ENCODE results near the gene CTAGE15.
"Not testable (repeated sequence)": the region's sequence is repeated elsewhere in the genome, so short reads cannot be mapped to it uniquely, and the experiment has no call there.

CTAGE15 gene, protein sequence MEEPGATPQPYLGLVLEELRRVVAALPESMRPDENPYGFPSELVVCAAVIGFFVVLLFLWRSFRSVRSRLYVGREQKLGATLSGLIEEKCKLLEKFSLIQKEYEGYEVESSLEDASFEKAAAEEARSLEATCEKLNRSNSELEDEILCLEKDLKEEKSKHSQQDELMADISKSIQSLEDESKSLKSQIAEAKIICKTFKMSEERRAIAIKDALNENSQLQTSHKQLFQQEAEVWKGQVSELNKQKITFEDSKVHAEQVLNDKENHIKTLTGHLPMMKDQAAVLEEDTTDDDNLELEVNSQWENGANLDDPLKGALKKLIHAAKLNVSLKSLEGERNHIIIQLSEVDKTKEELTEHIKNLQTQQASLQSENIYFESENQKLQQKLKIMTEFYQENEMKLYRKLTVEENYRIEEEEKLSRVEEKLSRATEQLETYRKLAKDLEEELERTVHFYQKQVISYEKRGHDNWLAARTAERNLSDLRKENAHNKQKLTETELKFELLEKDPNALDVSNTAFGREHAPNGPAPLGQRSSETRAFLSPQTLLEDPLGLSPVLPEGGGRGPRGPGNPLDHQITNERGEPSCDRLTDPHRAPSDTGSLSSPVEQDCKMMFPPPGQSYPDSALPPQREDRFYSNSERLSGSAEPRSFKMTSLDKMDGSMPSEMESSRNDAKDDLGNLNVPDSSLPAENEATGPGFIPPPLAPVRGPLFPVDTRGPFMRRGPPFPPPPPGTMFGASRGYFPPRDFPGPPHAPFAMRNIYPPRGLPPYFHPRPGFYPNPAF

GRCh38 chr7:143571501-143571900 is at the start of gene CTAGE15:
Gene CTAGE15, plus strand, starts transcription at chr7:143571801. Its CDS starts 17 bp downstream, at chr7:143571818.
- DNase-seq (ENCODE audit: low read depth in 2 of 2), result not testable (repeated sequence)

DNA sequence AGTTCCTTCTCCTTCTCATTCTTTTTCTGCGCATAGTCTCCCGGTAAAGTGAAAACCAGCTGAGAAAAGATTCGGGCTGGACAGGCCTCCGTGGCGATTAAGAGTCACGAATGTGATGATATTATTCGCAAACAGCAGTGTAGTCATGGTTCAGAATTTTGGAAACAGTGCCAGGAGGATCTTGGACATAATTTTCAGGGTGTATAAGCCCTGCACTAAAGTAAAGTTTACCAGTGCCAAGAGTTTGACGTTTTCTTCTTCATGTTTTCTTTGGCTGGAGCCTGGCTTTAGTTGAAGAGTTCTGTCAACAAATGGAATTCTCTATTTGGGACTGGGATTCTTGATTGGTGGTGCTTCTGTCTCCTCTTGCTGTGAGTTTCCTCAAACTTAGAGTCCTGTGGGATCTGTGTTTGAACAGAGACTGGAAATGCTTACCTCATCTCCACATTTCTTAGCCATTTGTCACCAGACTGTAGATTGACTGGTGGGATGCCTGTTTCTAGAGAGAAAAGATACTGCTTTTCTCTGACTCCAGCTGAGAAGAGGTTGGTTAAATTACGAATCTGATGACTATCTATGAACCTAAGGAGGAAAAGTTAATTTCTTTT is 49.2 kb upstream of the CTAGE15 start:
- not testable (repeated sequence) for DNase-seq (ENCODE audit: low read depth in 2 of 2)

GRCh38 chr7:143531169-143531926 is 40.3 kb upstream of the CTAGE15 start:
- not testable (repeated sequence) for DNase-seq (ENCODE audit: low read depth in 2 of 2)

GRCh38 chr7:143531932-143532331 is 39.7 kb upstream of the CTAGE15 start:
- not testable (repeated sequence) for DNase-seq (ENCODE audit: low read depth in 2 of 2)

- DNase-seq (ENCODE audit: low read depth in 2 of 2), result not testable (repeated sequence)
Measured at GRCh38 chr7:143533213-143533839, 38.3 kb upstream of the CTAGE15 start.

GRCh38 chr7:143536443-143536842 is 35.2 kb upstream of the CTAGE15 start:
- not testable (repeated sequence) for DNase-seq (ENCODE audit: low read depth in 2 of 2)

GRCh38 chr7:143543288-143544038 is 28.1 kb upstream of the CTAGE15 start:
- not testable (repeated sequence) for DNase-seq (ENCODE audit: low read depth in 2 of 2)

DNA sequence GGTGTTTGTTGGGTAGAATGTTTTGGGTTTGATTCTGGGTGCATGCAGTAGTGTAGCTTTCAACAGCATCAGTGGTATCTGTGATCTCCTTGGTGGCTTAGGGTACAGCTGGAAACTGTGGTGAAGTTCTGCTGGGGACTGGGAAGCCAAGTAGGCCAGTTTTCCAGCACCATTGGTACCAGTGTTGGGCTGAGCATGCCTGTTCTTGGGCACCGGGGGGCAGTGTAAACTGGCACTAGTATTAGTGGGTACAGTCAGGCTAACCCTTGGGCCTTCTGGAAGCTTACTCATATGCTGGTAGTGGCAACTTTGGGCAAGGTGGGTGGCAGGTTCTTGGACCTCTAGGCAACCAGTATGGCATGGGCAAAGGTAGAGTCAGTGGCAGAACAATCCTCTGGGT is 15.6 kb upstream of the CTAGE15 start:
- not testable (repeated sequence) for DNase-seq (ENCODE audit: low read depth in 2 of 2)

DNA sequence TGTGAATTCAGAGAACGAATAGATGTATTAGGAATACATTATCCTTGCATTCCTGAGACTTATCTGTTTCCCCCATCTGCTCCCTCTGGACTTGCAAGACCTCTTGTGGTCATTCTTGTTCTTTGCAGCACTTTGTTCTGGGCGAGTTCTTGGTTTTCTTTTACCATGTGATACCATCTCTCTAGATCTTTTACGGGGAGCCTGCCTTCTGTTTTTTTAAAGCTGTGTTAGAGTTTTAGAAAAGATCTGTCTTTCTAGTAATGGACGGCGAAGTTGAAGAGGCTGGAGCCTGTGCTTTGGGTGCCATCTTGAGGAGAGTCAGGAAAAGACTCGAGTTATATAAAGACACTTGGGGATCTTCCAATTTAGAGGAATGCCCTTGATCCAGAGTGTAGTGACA is 8.3 kb upstream of the CTAGE15 start:
- not testable (repeated sequence) for DNase-seq (ENCODE audit: low read depth in 2 of 2)

DNA sequence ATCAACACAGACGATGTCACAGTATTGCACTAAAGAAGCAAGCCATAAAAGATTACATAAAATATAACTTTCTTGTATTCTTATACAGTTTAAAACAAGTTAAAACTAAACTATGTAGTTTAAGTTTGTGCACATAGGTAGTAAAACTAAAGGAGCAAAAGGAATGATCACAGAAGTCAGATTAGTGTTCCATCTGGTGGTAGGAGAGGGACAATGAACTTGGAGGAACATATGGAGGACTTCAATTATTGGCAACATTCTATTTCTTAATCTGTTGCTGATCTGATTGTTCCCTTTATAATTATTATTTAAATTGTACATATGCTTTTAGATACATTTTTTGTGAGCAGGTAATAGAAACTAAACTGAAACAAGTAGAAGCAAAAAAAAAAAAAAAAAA is 5.6 kb upstream of the CTAGE15 start:
- not testable (repeated sequence) for DNase-seq (ENCODE audit: low read depth in 2 of 2)

DNA sequence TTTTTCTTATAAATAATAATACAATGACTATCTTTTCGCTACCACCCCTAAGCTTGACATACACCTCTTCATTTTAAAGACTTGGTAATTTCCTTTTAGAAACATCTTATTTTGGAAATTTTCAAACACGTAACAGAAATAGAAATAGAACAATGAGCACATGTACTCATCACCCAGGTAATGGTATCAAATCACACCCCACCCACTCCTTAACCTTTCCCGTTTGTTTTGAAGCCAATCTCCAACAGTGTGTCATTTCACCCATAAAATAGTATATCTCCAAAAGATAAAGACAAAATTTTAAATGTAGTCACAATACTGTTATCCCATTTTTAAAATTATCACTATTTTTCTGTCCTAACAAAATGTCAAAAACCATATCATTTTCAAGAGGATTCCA is 16.6 kb downstream of the CTAGE15 start:
- DNase-seq (ENCODE audit: low read depth in 2 of 2), result not testable (repeated sequence)

DNA sequence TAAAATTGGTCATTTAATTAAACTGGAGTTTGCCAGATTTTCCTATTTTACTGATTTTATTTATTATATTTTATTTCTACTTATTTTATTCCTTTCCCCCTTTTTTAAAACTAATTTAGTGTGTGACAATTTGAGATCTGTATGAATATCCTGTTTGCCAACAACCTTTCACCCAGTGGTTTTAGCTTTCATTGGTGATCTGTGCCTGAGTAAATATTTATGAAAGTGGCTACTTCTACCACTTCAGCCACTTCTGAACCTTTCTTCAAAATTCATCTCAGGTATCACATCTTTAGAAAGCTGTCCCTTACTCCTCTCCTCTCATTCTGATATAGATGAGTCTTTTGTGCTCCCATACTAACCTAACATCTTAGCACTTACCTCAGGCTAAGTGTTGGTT is 18.3 kb downstream of the CTAGE15 start:
- DNase-seq (ENCODE audit: low read depth in 2 of 2), result not testable (repeated sequence)

DNA sequence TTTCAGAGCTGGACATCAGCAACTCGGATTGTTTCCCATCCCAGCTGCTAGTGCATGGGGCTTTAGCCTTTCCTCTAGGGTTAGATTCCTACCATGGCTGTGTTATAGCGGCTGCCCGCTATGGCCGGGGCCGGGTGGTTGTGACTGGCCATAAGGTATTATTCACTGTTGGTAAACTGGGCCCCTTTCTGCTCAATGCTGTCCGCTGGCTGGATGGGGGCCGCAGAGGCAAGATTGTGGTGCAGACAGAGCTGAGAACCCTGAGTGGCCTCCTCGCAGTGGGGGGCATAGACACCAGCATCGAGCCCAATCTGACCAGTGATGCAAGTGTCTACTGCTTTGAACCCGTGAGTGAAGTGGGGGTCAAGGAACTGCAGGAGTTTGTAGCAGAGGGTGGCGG is 26.5 kb downstream of the CTAGE15 start:
- not testable (repeated sequence) for DNase-seq (ENCODE audit: low read depth in 2 of 2)

GRCh38 chr7:143603549-143603948 is 31.9 kb downstream of the CTAGE15 start:
- not testable (repeated sequence) for DNase-seq (ENCODE audit: low read depth in 2 of 2)

DNA sequence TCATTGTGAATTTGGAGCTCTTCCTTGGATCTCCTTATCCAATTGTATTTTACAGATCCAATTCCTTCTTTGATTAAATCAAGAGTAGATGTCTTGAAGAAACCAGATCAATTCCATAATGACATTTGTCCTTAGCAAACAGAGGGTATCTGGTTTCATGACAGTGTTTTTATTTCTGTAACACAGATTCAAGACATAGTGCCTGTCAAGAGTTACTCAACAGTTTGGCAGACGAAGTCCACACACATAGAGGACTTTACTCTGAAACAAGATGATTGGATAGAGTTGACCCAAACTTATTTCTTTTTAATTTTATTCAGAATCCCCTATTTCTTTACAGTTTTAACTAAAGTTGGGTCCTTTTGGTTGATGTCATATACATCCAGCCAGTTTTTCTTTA is 34.5 kb downstream of the CTAGE15 start:
- DNase-seq (ENCODE audit: low read depth in 2 of 2), result not testable (repeated sequence)

GRCh38 chr7:143615545-143615944 is 43.9 kb downstream of the CTAGE15 start:
- DNase-seq (ENCODE audit: low read depth in 2 of 2), result not testable (repeated sequence)

GRCh38 chr7:143617204-143617603 is 45.6 kb downstream of the CTAGE15 start:
- not testable (repeated sequence) for DNase-seq (ENCODE audit: low read depth in 2 of 2)

DNA sequence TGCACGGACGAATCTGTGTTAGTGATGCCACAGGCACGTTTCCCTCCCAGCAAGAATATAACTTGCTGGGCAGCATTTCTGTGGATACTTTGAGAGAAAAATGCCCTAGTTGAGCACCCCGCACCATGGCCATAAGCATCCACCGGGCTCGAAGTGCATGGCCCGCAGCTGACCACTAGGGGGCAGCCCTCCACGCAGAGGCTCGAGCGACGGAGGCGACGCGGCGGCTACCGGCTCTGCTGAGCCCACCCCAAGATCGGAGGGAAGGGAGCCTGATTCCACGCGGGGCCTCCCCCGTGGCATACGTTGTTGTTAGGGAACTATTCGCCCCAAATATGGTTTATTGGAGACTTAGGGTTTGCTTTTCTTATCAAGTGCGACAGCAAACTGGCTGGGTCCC is 48.5 kb downstream of the CTAGE15 start:
- DNase-seq (ENCODE audit: low read depth in 2 of 2), result not testable (repeated sequence)

- peak; percentile 47 to 55 for DNase-seq (ENCODE audit: low read depth in 2 of 2)
Measured at GRCh38 chr7:143620646-143621045, 49.0 kb downstream of the CTAGE15 start, which contains the start of gene TCAF2. Gene TCAF2, plus strand, starts transcription at chr7:143620974.

- DNase-seq (ENCODE audit: low read depth in 2 of 2), result not testable (repeated sequence)
Measured at GRCh38 chr7:143621175-143621574, 49.6 kb downstream of the CTAGE15 start.
